Left lung (tissue), 10 donors: ENCODE results near the gene SEPTIN2. TPM values are rescaled to one million over a fixed set of nuclear protein-coding genes. Genes with fewer than 3 reads are reported as not detected.

Experiments used
- ATAC-seq: fragments of 200-7000 bp; cut with Tn5 transposase; one replicate; pipeline ENCODE4 v1.9.1; 2020; ENCODE audit warnings: moderate library complexity
- DNase-seq, 4 donors: peaks; one replicate each; pipeline ENCODE4 v3.0.0-alpha.2; 2013 to 2020
- H3K27ac ChIP-seq, 2 donors: fragments of 200-600 bp; sonication (generic) in 1 of 2; one replicate each; pipeline versions ENCODE4 v1.5.0 to v1.8.0; 2020 to 2021
- H3K27me3 ChIP-seq, 2 donors: fragments of 200-600 bp; sonication (generic) in 1 of 2; one replicate each; pipeline versions ENCODE4 v1.5.0 to v1.8.0; 2020 to 2021
- H3K36me3 ChIP-seq, 2 donors: fragments of 200-600 bp; sonication (generic) in 1 of 2; one replicate each; pipeline versions ENCODE4 v1.5.0 to v1.8.0; 2020 to 2021
- H3K4me1 ChIP-seq, 2 donors: fragments of 200-600 bp; one replicate each; pipeline ENCODE4 v1.8.0; 2021
- H3K4me3 ChIP-seq, 2 donors: fragments of 200-600 bp; sonication (generic) in 1 of 2; one replicate each; pipeline versions ENCODE4 v1.5.0 to v1.8.0; 2020 to 2021; ENCODE audit warnings: mild to moderate bottlenecking in 1 of 2
- H3K9me3 ChIP-seq, 2 donors: fragments of 200-600 bp; sonication (generic) in 1 of 2; one replicate each; pipeline versions ENCODE4 v1.5.0 to v1.8.0; 2020 to 2021
- CTCF ChIP-seq, 2 donors: fragments of 200-600 bp; sonication (generic) in 1 of 2; IDR thresholded peaks; one replicate each; pipeline versions ENCODE4 v1.5.0 to v1.8.0; 2021; ENCODE audit warnings: antibody characterized with exemption in 2 of 2
- intact Hi-C, 2 donors: fragments of 100-400 bp; cut with DNase I; formaldehyde crosslinking; loops; one replicate each; pipeline versions ENCODE4 v1.11.2 to v1.14.2; 2022
- polyA plus RNA-seq, 6 donors: library from polyadenylated mRNA; unstranded; fragments of 120-200 nt; gene quantifications; one replicate each; pipeline ENCODE4 v1.2.1, GENCODE V29; 2013; ENCODE audit not compliant: insufficient read length in 6 of 6
- total RNA-seq, 2 donors: library from RNA; stranded (reverse); fragmentation: NEBNext Ultra II Directional; extraction: Animal tissue kit (Norgen Biotek cat#: 25700); gene quantifications; one replicate each; pipeline ENCODE4 v1.2.1, GENCODE V29; 2021
- donor health status: DM: no; HTN: yes; CAD: no.
- donor health status: DM: no; HTN: no; CAD: no.

The SEPTIN2 gene
- total and polyA plus RNA-seq, 8 donors = 320 to 593 (median 541) TPM

GRCh38 chr2:241351640-241352031 lies 35.9 kb downstream of the SEPTIN2 start:
- peaks cover 6 to 82% of the 10 kb centered on the region in 2 donors for H3K36me3 ChIP-seq
- intact Hi-C loops = no loop called here

GRCh38 chr2:241352227-241352626 lies 36.5 kb downstream of the SEPTIN2 start:
- intact Hi-C loops = no loop called here
- peaks cover 6 to 76% of the 10 kb centered on the region in 2 donors for H3K36me3 ChIP-seq

More at GRCh38 chr2:241351640-241352031, 35.9 kb downstream of the SEPTIN2 start:
- DNase-seq = no peak
- Histone ChIP-seq H3K27ac (peak overlapping the region; percentile 28 to 33), H3K4me3 (no peak overlapping the region), H3K4me1 (peaks cover 7 to 14% of the 10 kb centered on the region in 2 donors), H3K9me3 (no peaks in the 10 kb centered on the region), H3K27me3 (no peaks in the 10 kb centered on the region)
- no peak for TF ChIP-seq CTCF (IDR thresholded peaks at IDR 0.05)
- ATAC-seq = no peak

GRCh38 chr2:241354668-241355658 lies 39.2 kb downstream of the SEPTIN2 start:
- Histone ChIP-seq H3K36me3 (peaks cover 0 to 49% of the 10 kb centered on the region in 2 donors), H3K27ac (peak overlapping the region; percentile 70 to 73), H3K27me3 (no peaks in the 10 kb centered on the region), H3K9me3 (no peaks in the 10 kb centered on the region), H3K4me3 (peak overlapping the region in 1 of 2 donors; percentile 17), H3K4me1 (peaks cover 22 to 37% of the 10 kb centered on the region in 2 donors)
- intact Hi-C loops = no loop called here
- DNase-seq (peak in 3 of 4 donors; percentile 64 to 96 (median 92)), ATAC-seq (peak; percentile 59)
- no peak for TF ChIP-seq CTCF (IDR thresholded peaks at IDR 0.05)

More at GRCh38 chr2:241352227-241352626, 36.5 kb downstream of the SEPTIN2 start:
- DNase-seq (no peak), ATAC-seq (no peak)
- Histone ChIP-seq H3K9me3 (no peaks in the 10 kb centered on the region), H3K4me1 (peaks cover 13 to 20% of the 10 kb centered on the region in 2 donors), H3K4me3 (no peak overlapping the region), H3K27ac (peak overlapping the region in 1 of 2 donors; percentile 5), H3K27me3 (no peaks in the 10 kb centered on the region)
- no peak for TF ChIP-seq CTCF (IDR thresholded peaks at IDR 0.05)

GRCh38 chr2:241355983-241356870 lies 40.5 kb downstream of the SEPTIN2 start, which contains the start of gene FARP2:
Gene FARP2, plus strand, starts transcription at chr2:241356285. Its CDS starts 16,823 bp downstream, at chr2:241373108.
- Histone ChIP-seq H3K27me3 (no peaks in the 10 kb centered on the region), H3K4me1 (peaks cover 22 to 37% of the 10 kb centered on the region in 2 donors), H3K27ac (peak within 1 kb of the TSS; percentile 73 to 87), H3K9me3 (no peaks in the 10 kb centered on the region), H3K36me3 (peaks cover 0 to 36% of the 10 kb centered on the region in 2 donors), H3K4me3 (peak within 1 kb of the TSS; percentile 82)
- ATAC-seq (peak; percentile 89), DNase-seq (peak; percentile 98 to 100 (median 100))
- intact Hi-C loops = no loop called here
- TF ChIP-seq CTCF (IDR thresholded peaks at IDR 0.05) = no peak
